Measurements from ENCODE around the gene RETSAT.

Gene RETSAT

DNA sequence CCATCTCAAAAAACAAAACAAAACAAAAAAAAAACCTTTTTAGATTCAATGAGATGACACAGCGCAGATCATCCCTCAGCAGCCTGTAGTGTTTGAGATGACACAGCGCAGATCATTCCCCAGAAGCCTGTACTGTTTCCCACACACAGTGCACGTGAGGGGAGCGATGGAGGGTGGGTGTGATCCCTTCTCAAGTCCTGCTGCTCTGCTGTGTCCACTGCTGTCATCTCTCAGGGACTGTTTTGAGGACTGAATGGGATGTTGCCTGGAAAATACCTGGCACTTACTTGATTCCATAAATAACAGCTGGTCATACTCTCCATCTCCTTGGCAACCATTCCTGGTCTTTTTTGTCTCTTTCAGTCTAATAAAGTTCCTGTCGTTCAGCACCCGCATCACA, 52.2 kb downstream of the RETSAT start:
- DNase-seq = no peak

Measured in activated gamma-delta T cell treated with Interleukin-2 at 50 U/mL for 16 hours (primary cell).